ENCODE measurements around the gene MTHFD1L.

The MTHFD1L gene

DNA sequence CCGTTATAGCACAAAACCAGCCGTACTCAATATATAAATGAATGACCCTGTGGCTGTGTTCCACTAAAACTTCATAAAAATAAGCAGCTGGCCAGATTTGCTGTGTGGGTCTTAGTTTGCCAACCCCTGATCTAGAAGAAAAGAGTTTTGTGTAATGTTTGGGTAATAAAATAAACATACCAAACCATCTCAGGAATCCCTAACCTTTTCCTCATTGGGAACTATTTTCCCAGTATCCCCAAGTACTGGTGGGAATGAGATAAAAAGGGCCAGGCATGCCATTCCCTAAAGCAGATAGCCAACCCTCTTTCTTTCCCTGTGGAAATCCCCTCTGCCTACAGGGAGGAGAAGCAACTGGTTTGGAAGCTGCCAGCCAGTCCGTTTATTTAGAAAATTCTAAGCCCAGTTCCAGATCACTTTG lies 205.1 kb downstream of the MTHFD1L start:
- H3K27ac ChIP-seq (ENCODE audit: low read depth, low read length) = no peak overlapping the region
- H3K4me3 ChIP-seq (ENCODE audit: low read depth, low read length) = no peak overlapping the region
- H3K27me3 ChIP-seq (ENCODE audit: control insufficient read depth, insufficient read depth, low read length) = no peaks in the 10 kb centered on the region
- no peak overlapping the region for H3K9ac ChIP-seq (ENCODE audit: low read length)
- H3K9me3 ChIP-seq (ENCODE audit: control insufficient read depth, insufficient read depth, low read depth, low read length) = no peaks in the 10 kb centered on the region
- H3K4me1 ChIP-seq (ENCODE audit: control insufficient read depth, insufficient read depth, low read length) = no peaks in the 10 kb centered on the region
- H3K36me3 ChIP-seq (ENCODE audit: control insufficient read depth, insufficient read depth, low read length) = peaks cover 5% of the 10 kb centered on the region; the same call in 1 of the 2 replicates

DNA sequence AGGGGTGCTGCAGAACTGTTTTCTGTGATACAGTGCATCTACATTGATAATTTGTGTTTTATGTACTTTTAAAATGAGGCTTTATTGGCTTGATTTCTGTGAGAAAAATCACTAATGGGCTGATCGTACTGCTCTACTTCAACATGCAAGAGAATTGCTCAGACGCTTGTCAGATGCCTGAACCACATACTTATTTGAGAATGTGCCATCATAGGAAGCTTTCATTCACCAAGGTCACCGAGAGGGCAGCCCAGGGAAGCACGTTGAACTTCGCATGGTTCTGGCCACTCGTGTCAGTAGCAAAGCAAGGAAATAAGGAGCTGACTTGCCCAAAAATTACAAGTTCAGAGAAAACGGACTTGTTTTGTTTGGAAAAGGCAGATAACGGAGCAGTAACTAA lies 205.8 kb downstream of the MTHFD1L start:
- H3K27ac ChIP-seq (ENCODE audit: low read depth, low read length) = no peak overlapping the region
- no peak overlapping the region for H3K9ac ChIP-seq (ENCODE audit: low read length)

DNA sequence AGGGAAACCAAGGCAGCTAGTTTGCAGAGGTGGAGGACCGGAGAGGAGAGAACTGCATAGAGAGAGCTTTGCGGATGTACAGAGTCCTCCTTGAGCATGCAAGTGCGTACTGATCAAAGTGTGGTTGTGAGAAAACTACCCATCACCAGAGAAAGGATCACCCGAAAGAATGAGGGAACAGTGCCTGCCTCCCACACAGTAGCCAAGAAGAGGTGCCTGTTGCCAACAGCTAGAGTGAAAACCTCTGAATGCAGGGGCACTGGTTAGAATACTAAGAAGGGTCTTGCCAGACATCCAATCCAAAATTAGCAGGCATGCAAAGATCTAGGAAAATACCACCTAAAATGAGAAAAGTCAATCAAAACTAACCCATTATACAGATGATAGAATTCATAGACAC lies 207.6 kb downstream of the MTHFD1L start:
- Histone ChIP-seq H3K27me3 (ENCODE audit: control insufficient read depth, insufficient read depth, low read length) (no peaks in the 10 kb centered on the region), H3K27ac (ENCODE audit: low read depth, low read length) (no peak overlapping the region), H3K36me3 (ENCODE audit: control insufficient read depth, insufficient read depth, low read length) (peaks cover 5% of the 10 kb centered on the region; the same call in 1 of the 2 replicates), H3K9ac (ENCODE audit: low read length) (no peak overlapping the region), H3K4me1 (ENCODE audit: control insufficient read depth, insufficient read depth, low read length) (no peaks in the 10 kb centered on the region), H3K4me3 (ENCODE audit: low read depth, low read length) (no peak overlapping the region), H3K9me3 (ENCODE audit: control insufficient read depth, insufficient read depth, low read depth, low read length) (no peaks in the 10 kb centered on the region)

More for the DNA sequence above, 205.8 kb downstream of the MTHFD1L start:
- no peaks in the 10 kb centered on the region for H3K27me3 ChIP-seq (ENCODE audit: control insufficient read depth, insufficient read depth, low read length)
- no peaks in the 10 kb centered on the region for H3K4me1 ChIP-seq (ENCODE audit: control insufficient read depth, insufficient read depth, low read length)
- H3K9me3 ChIP-seq (ENCODE audit: control insufficient read depth, insufficient read depth, low read depth, low read length) = no peaks in the 10 kb centered on the region
- H3K36me3 ChIP-seq (ENCODE audit: control insufficient read depth, insufficient read depth, low read length) = peaks cover 5% of the 10 kb centered on the region; the same call in 1 of the 2 replicates
- no peak overlapping the region for H3K4me3 ChIP-seq (ENCODE audit: low read depth, low read length)

DNA sequence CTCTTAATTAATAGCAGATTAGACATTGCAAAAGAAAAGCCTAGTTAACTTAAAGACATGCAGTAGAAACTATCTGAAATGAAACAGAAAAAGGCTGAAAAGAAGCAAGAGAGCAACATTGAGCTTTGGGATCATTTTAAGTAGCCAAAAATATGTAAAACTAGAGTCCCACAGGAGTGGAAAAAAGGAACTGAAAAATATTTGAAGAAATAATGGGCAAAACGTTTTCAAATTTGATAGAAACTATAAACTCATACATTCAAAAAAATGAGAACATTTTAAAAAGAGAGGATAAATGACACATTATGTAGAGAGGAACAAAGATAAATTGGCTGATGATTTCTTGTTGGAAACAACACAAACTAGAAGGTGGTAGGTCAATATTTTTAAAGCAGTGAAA lies 208.2 kb downstream of the MTHFD1L start:
- H3K4me1 ChIP-seq (ENCODE audit: control insufficient read depth, insufficient read depth, low read length) = no peaks in the 10 kb centered on the region
- H3K27ac ChIP-seq (ENCODE audit: low read depth, low read length) = no peak overlapping the region
- H3K4me3 ChIP-seq (ENCODE audit: low read depth, low read length) = no peak overlapping the region
- H3K9ac ChIP-seq (ENCODE audit: low read length) = no peak overlapping the region
- no peaks in the 10 kb centered on the region for H3K9me3 ChIP-seq (ENCODE audit: control insufficient read depth, insufficient read depth, low read depth, low read length)
- no peaks in the 10 kb centered on the region for H3K27me3 ChIP-seq (ENCODE audit: control insufficient read depth, insufficient read depth, low read length)
- H3K36me3 ChIP-seq (ENCODE audit: control insufficient read depth, insufficient read depth, low read length) = peaks cover 5% of the 10 kb centered on the region; the same call in 1 of the 2 replicates

DNA sequence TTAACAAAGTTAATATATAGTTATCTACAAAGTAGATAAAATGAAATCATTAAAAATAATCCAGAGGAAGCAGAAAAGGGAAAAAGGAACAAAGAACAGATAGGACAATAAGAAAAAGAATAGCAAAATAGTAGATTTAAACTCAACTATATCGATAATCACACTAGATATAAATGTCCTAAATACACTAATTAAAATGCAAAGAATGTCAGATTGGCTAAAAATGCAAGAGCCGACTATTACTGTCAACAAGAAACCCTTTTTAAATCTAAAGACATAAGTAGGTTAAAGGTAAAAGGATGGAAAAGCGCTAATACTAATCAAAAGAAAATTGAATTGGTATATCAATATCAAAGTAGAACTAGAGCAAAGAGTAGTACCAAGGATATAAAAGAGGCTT lies 209.5 kb downstream of the MTHFD1L start:
- no peaks in the 10 kb centered on the region for H3K27me3 ChIP-seq (ENCODE audit: control insufficient read depth, insufficient read depth, low read length)
- H3K9ac ChIP-seq (ENCODE audit: low read length) = no peak overlapping the region
- H3K36me3 ChIP-seq (ENCODE audit: control insufficient read depth, insufficient read depth, low read length) = peaks cover 5% of the 10 kb centered on the region; the same call in 1 of the 2 replicates
- no peak overlapping the region for H3K27ac ChIP-seq (ENCODE audit: low read depth, low read length)
- H3K4me3 ChIP-seq (ENCODE audit: low read depth, low read length) = no peak overlapping the region
- no peaks in the 10 kb centered on the region for H3K4me1 ChIP-seq (ENCODE audit: control insufficient read depth, insufficient read depth, low read length)
- no peaks in the 10 kb centered on the region for H3K9me3 ChIP-seq (ENCODE audit: control insufficient read depth, insufficient read depth, low read depth, low read length)

DNA sequence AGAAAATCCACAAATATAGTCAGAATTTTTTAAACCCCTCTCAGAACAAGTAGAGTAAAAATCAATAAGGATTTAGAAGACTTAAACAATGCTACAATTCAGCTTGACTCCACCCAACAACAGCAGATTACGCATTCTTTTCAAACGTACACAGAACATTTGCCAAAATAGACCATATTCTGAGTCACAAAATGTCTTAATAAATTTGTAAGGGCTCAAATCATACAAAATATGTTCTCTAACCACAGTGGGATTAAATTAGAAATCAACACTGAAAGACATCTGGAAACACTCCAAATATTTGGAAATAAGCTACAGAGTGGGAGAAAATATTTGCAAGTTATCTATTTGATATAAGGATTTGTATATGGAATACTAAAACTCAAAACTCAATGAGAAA lies 210.0 kb downstream of the MTHFD1L start:
- Histone ChIP-seq H3K9me3 (ENCODE audit: control insufficient read depth, insufficient read depth, low read depth, low read length) (no peaks in the 10 kb centered on the region), H3K9ac (ENCODE audit: low read length) (no peak overlapping the region), H3K36me3 (ENCODE audit: control insufficient read depth, insufficient read depth, low read length) (peaks cover 5% of the 10 kb centered on the region; the same call in 1 of the 2 replicates), H3K27me3 (ENCODE audit: control insufficient read depth, insufficient read depth, low read length) (no peaks in the 10 kb centered on the region), H3K27ac (ENCODE audit: low read depth, low read length) (no peak overlapping the region), H3K4me3 (ENCODE audit: low read depth, low read length) (no peak overlapping the region), H3K4me1 (ENCODE audit: control insufficient read depth, insufficient read depth, low read length) (no peaks in the 10 kb centered on the region)

DNA sequence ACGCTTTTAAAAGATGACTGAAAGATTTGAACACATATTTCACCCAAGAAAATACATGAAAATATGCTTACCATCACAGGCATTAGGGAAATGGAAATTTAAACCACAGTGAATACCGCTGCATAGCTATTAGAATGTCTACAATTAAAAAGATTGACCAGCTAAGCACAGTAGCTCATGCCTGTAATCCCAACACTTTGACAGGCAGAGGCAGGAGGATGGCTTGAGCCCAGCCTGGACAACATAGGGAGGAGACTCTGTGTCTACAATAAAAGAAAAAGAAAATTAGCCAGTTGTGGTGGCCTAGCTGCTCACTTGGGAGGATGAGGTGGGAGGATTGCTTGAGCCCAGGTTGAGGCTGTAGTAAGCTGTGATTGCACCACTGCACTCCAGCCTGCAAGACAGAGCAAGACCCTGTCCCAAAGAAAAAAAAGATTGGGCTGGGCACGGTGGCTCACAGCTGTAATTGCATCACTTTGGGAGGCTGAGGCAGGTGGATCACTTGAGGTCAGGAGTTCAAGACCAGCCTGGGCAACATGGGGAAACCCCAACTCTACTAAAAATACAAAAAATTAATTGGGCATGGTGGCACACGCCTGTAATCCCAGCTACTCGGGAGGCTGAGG lies 210.5 kb downstream of the MTHFD1L start:
- no peak overlapping the region for H3K9ac ChIP-seq (ENCODE audit: low read length)
- H3K27me3 ChIP-seq (ENCODE audit: control insufficient read depth, insufficient read depth, low read length) = no peaks in the 10 kb centered on the region
- no peak overlapping the region for H3K27ac ChIP-seq (ENCODE audit: low read depth, low read length)
- H3K9me3 ChIP-seq (ENCODE audit: control insufficient read depth, insufficient read depth, low read depth, low read length) = no peaks in the 10 kb centered on the region
- H3K4me1 ChIP-seq (ENCODE audit: control insufficient read depth, insufficient read depth, low read length) = no peaks in the 10 kb centered on the region
- H3K4me3 ChIP-seq (ENCODE audit: low read depth, low read length) = no peak overlapping the region
- H3K36me3 ChIP-seq (ENCODE audit: control insufficient read depth, insufficient read depth, low read length) = peaks cover 5% of the 10 kb centered on the region; the same call in 1 of the 2 replicates

DNA sequence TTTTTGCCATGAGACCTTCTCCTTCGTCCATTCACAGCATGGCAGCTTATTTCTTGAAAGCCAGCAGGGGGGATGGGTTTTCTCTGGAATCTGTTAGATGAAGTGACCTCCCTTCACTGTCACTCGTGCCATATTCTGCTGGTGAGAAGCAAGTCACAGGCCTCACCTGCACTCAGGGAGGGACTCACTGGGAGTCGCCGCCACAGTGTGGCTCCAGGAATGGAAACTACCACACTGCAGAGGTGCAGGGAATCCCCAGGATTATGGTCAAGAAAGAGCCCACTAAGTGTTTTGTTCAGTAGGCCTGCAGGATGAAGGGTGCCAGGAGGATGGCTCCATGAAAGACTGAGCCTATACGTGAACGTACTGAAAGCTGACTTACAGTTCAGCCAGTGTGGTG lies 213.2 kb downstream of the MTHFD1L start:
- no peak overlapping the region for H3K9ac ChIP-seq (ENCODE audit: low read length)
- H3K27ac ChIP-seq (ENCODE audit: low read depth, low read length) = no peak overlapping the region
- no peak overlapping the region for H3K4me3 ChIP-seq (ENCODE audit: low read depth, low read length)
- peaks cover 5% of the 10 kb centered on the region; the same call in 1 of the 2 replicates for H3K36me3 ChIP-seq (ENCODE audit: control insufficient read depth, insufficient read depth, low read length)
- no peaks in the 10 kb centered on the region; the same call in 1 of the 2 replicates for H3K4me1 ChIP-seq (ENCODE audit: control insufficient read depth, insufficient read depth, low read length)
- H3K9me3 ChIP-seq (ENCODE audit: control insufficient read depth, insufficient read depth, low read depth, low read length) = no peaks in the 10 kb centered on the region
- H3K27me3 ChIP-seq (ENCODE audit: control insufficient read depth, insufficient read depth, low read length) = no peaks in the 10 kb centered on the region

DNA sequence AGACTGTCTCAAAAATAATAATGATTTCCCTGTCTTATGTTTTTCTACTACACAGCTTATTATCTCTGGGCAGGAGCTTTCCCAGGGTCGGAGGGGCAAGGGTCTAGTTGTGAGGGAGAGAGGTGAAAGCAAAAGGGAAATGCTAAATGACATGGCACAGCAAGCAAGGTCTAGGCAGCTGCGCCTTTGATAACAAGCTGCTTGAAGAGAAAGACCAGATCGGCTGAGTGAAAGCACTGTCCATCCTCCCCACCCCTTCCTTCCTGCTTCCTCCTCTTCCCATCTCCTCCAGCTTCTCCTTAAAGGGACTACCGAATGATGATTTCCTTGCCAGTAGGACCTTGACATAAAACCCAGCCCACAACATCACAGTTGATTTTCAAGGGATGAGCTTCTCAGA lies 216.2 kb downstream of the MTHFD1L start:
- no peak overlapping the region for H3K27ac ChIP-seq (ENCODE audit: low read depth, low read length)
- no peaks in the 10 kb centered on the region; the same call in 1 of the 2 replicates for H3K4me1 ChIP-seq (ENCODE audit: control insufficient read depth, insufficient read depth, low read length)
- no peak overlapping the region for H3K4me3 ChIP-seq (ENCODE audit: low read depth, low read length)
- H3K27me3 ChIP-seq (ENCODE audit: control insufficient read depth, insufficient read depth, low read length) = no peaks in the 10 kb centered on the region
- no peak overlapping the region for H3K9ac ChIP-seq (ENCODE audit: low read length)
- H3K36me3 ChIP-seq (ENCODE audit: control insufficient read depth, insufficient read depth, low read length) = peaks cover 5% of the 10 kb centered on the region
- no peaks in the 10 kb centered on the region for H3K9me3 ChIP-seq (ENCODE audit: control insufficient read depth, insufficient read depth, low read depth, low read length)

DNA sequence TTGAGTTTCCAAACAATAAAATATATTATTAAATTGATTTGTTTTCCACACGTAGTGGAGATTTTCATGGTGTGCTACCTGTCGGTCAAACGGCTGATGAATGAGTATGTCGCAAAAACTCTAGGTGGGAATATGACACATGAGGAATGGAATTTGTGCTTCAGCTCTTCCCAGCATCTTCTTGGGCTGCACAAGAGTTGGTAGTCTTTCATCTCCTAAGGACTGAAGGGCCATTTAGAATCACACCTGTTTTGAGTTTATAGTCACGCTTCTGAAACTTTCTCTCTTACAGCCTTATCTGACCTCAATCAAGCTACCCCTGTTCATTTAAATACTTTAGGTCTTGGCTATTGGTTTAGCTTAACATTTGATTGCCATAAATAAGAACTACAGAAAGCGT lies 216.6 kb downstream of the MTHFD1L start:
- Histone ChIP-seq H3K4me1 (ENCODE audit: control insufficient read depth, insufficient read depth, low read length) (no peaks in the 10 kb centered on the region; the same call in 1 of the 2 replicates), H3K9ac (ENCODE audit: low read length) (no peak overlapping the region), H3K9me3 (ENCODE audit: control insufficient read depth, insufficient read depth, low read depth, low read length) (no peaks in the 10 kb centered on the region), H3K4me3 (ENCODE audit: low read depth, low read length) (no peak overlapping the region), H3K27me3 (ENCODE audit: control insufficient read depth, insufficient read depth, low read length) (no peaks in the 10 kb centered on the region), H3K36me3 (ENCODE audit: control insufficient read depth, insufficient read depth, low read length) (peaks cover 5% of the 10 kb centered on the region), H3K27ac (ENCODE audit: low read depth, low read length) (no peak overlapping the region)

DNA sequence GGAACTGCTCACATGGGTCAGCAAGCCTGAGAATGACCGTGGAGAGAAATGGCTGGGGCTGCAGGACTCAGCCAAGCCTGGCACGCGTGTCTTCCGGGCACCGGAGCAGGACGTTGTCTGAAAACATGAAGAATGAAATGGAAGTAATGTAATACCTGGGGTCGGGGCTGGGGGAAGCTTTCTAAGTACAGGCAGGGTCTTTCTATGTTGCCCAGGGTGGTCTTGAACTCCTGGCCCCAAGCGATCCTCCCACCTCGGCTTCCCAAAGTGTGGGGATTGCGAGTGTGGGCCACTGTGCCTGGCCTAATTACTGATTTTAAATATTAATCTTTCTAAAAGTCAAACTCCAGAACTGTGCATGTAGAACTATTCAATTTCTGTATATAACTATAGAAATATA lies 218.8 kb downstream of the MTHFD1L start:
- H3K9ac ChIP-seq (ENCODE audit: low read length) = no peak overlapping the region
- peaks cover 7% of the 10 kb centered on the region for H3K4me1 ChIP-seq (ENCODE audit: control insufficient read depth, insufficient read depth, low read length)
- peaks cover 2% of the 10 kb centered on the region for H3K36me3 ChIP-seq (ENCODE audit: control insufficient read depth, insufficient read depth, low read length)
- no peak overlapping the region for H3K4me3 ChIP-seq (ENCODE audit: low read depth, low read length)
- no peak overlapping the region for H3K27ac ChIP-seq (ENCODE audit: low read depth, low read length)
- no peaks in the 10 kb centered on the region for H3K27me3 ChIP-seq (ENCODE audit: control insufficient read depth, insufficient read depth, low read length)
- no peaks in the 10 kb centered on the region for H3K9me3 ChIP-seq (ENCODE audit: control insufficient read depth, insufficient read depth, low read depth, low read length)

All from HUES6 (cell line).